IPS-18c (cell line): ENCODE results near the gene MAP4K5.
"Not testable (repeated sequence)": the region's sequence is repeated elsewhere in the genome, so short reads cannot be mapped to it uniquely, and the experiment has no call there.

Experiments used
- H3K4me3 ChIP-seq: 2 replicates; pipeline ENCODE4 v1.7.0; 2013; ENCODE audit warnings: low read depth, mild to moderate bottlenecking, low read length, moderate library complexity; ENCODE audit not compliant: insufficient read depth
- H3K9me3 ChIP-seq: one replicate; pipeline ENCODE4 v1.6.1; 2013; ENCODE audit warnings: mild to moderate bottlenecking, low read length, moderate library complexity; ENCODE audit not compliant: control insufficient read depth, insufficient read depth

MAP4K5 gene

GRCh38 chr14:50532502-50533240 lies at the start of gene MAP4K5:
Gene MAP4K5 (minus strand): TSS chr14:50532569. CDS start chr14:50532049, 520 bp downstream.
- Histone ChIP-seq H3K9me3 (no peaks in the 10 kb centered on the region), H3K4me3 (peak within 1 kb of the TSS; percentile 91)

- H3K4me3 ChIP-seq = no peak overlapping the region
- H3K9me3 ChIP-seq = no peaks in the 10 kb centered on the region
Measured at GRCh38 chr14:50578433-50578832, 46.1 kb upstream of the MAP4K5 start.

- Histone ChIP-seq H3K9me3 (no peaks in the 10 kb centered on the region), H3K4me3 (no peak overlapping the region)
Measured at GRCh38 chr14:50577982-50578381, 45.6 kb upstream of the MAP4K5 start.

GRCh38 chr14:50575769-50576168 lies 43.4 kb upstream of the MAP4K5 start:
- no peak overlapping the region for H3K4me3 ChIP-seq
- no peaks in the 10 kb centered on the region for H3K9me3 ChIP-seq

- no peak overlapping the region for H3K4me3 ChIP-seq
Measured at GRCh38 chr14:50573862-50574261, 41.5 kb upstream of the MAP4K5 start.

GRCh38 chr14:50569714-50570274 lies 37.4 kb upstream of the MAP4K5 start:
- Histone ChIP-seq H3K4me3 (no peak overlapping the region), H3K9me3 (no peaks in the 10 kb centered on the region)

More at GRCh38 chr14:50573862-50574261, 41.5 kb upstream of the MAP4K5 start:
- no peaks in the 10 kb centered on the region for H3K9me3 ChIP-seq

- no peak overlapping the region for H3K4me3 ChIP-seq
- H3K9me3 ChIP-seq = no peaks in the 10 kb centered on the region
Measured at GRCh38 chr14:50562841-50563240, 30.5 kb upstream of the MAP4K5 start.

- Histone ChIP-seq H3K4me3 (peak overlapping the region; percentile 89), H3K9me3 (no peaks in the 10 kb centered on the region)
Measured at GRCh38 chr14:50560931-50561285, 28.5 kb upstream of the MAP4K5 start.

GRCh38 chr14:50559990-50560930 lies 27.9 kb upstream of the MAP4K5 start, which contains the start of gene ATL1:
Gene ATL1 (plus strand): TSS chr14:50560145. CDS start chr14:50560266, 121 bp downstream.
- Histone ChIP-seq H3K9me3 (no peaks in the 10 kb centered on the region), H3K4me3 (peak within 1 kb of the TSS; percentile 89)

- not testable (repeated sequence) for H3K9me3 ChIP-seq, H3K4me3 ChIP-seq
Measured at GRCh38 chr14:50552796-50553195, 20.4 kb upstream of the MAP4K5 start.

- no peaks in the 10 kb centered on the region for H3K9me3 ChIP-seq
- no peak overlapping the region for H3K4me3 ChIP-seq
Measured at GRCh38 chr14:50551877-50552276, 19.5 kb upstream of the MAP4K5 start.

GRCh38 chr14:50550294-50550693 lies 17.9 kb upstream of the MAP4K5 start:
- H3K4me3 ChIP-seq = no peak overlapping the region
- H3K9me3 ChIP-seq = no peaks in the 10 kb centered on the region

- Histone ChIP-seq H3K9me3 (no peaks in the 10 kb centered on the region), H3K4me3 (no peak overlapping the region)
Measured at GRCh38 chr14:50545618-50546017, 13.2 kb upstream of the MAP4K5 start.

GRCh38 chr14:50544911-50545310 lies 12.5 kb upstream of the MAP4K5 start:
- H3K9me3 ChIP-seq = no peaks in the 10 kb centered on the region
- H3K4me3 ChIP-seq = no peak overlapping the region

- Histone ChIP-seq H3K9me3 (no peaks in the 10 kb centered on the region), H3K4me3 (no peak overlapping the region)
Measured at GRCh38 chr14:50542941-50543418, 10.6 kb upstream of the MAP4K5 start.

GRCh38 chr14:50541159-50541567 lies 8.8 kb upstream of the MAP4K5 start:
- H3K9me3 ChIP-seq = no peaks in the 10 kb centered on the region
- no peak overlapping the region for H3K4me3 ChIP-seq

- Histone ChIP-seq H3K4me3 (no peak overlapping the region), H3K9me3 (no peaks in the 10 kb centered on the region)
Measured at GRCh38 chr14:50539051-50539450, 6.7 kb upstream of the MAP4K5 start.
